Endothelial cell of umbilical vein (primary cell): ENCODE measurements around the gene VTI1A. TPM values are rescaled to one million over a fixed set of nuclear protein-coding genes. Genes with fewer than 3 reads are reported as not detected.

Experiments used
- BruUV-seq: library from RNA; stranded (reverse); fragments of 400-500 nt; replicated peaks from 2 replicates; lab custom pipeline; 2021; lab: Mats Ljungman, UMichigan
- CTCF ChIA-PET: fragments of 300-600, 350-600 bp; sonication (Branson Sonifier 250); formaldehyde crosslinking; loops from one replicate; lab custom pipeline; 2021; ENCODE audit warnings: antibody characterized with exemption, inconsistent platforms; lab: Charles Lee
- POLR2A ChIA-PET: fragments of 300-600, 350-600 bp; sonication (Branson Sonifier 250); formaldehyde crosslinking; loops from one replicate; lab custom pipeline; 2021; ENCODE audit warnings: antibody characterized with exemption, inconsistent platforms; lab: Charles Lee
- DNase-seq: peaks from one replicate; pipeline ENCODE4 v3.0.0-alpha.2; 2011; ENCODE audit warnings: low read depth, low spot score
- FAIRE-seq: peaks from 2 replicates; lab custom pipeline; 2011; peaks lifted over from hg19 to GRCh38; lab: Jason Lieb, UNC
- H2AFZ ChIP-seq: 2 replicates; pipeline ENCODE4 v1.6.0; 2012; ENCODE audit warnings: low read depth, low read length, control low read depth, inconsistent platforms
- H3K27ac ChIP-seq: 2 replicates; pipeline ENCODE4 v1.5.1; 2011; ENCODE audit warnings: low read depth, mild to moderate bottlenecking, control low read depth, low read length, moderate library complexity; ENCODE audit not compliant: insufficient read depth
- H3K27me3 ChIP-seq, 2 experiments: 2 replicates each; pipeline versions ENCODE4 v1.6.0 to v1.6.1; 2011; ENCODE audit warnings: low read length in 2 of 2, mixed read lengths in 1 of 2; ENCODE audit not compliant: control insufficient read depth in 2 of 2, insufficient read depth in 2 of 2
- H3K36me3 ChIP-seq, 2 experiments: 2 replicates in 1 of 2; 3 replicates in 1 of 2; pipeline ENCODE4 v1.5.1; 2011; ENCODE audit warnings: low read length in 2 of 2, mild to moderate bottlenecking in 1 of 2, moderate library complexity in 1 of 2; ENCODE audit not compliant: control insufficient read depth in 2 of 2, insufficient read depth in 2 of 2; ENCODE audit errors: extremely low read depth in 1 of 2
- H3K4me1 ChIP-seq: 3 replicates; pipeline ENCODE4 v1.5.1; 2011; ENCODE audit warnings: mild to moderate bottlenecking, low read length; ENCODE audit not compliant: control insufficient read depth, insufficient read depth; ENCODE audit errors: extremely low read depth
- H3K4me2 ChIP-seq: 2 replicates; pipeline ENCODE4 v1.6.1; 2011; ENCODE audit warnings: low read length, control low read depth, mixed read lengths; ENCODE audit not compliant: insufficient read depth
- H3K4me3 ChIP-seq, 3 experiments: fragments of 200-600 bp in 1 of 3; sonication (generic), shearing (Covaris generic) in 1 of 3; replicated peaks in 1 of 3; 2 replicates each; pipeline ENCODE4 v1.5.1; 2011 to 2016; ENCODE audit warnings: control low read depth in 3 of 3, low read length in 3 of 3, mild to moderate bottlenecking in 2 of 3, inconsistent platforms in 1 of 3, low read depth in 1 of 3, moderate library complexity in 1 of 3; ENCODE audit not compliant: insufficient read depth in 1 of 3
- H3K79me2 ChIP-seq: 2 replicates; pipeline ENCODE4 v1.6.0; 2012; ENCODE audit warnings: low read length, inconsistent platforms; ENCODE audit not compliant: control insufficient read depth, insufficient read depth
- H3K9ac ChIP-seq: replicated peaks from 2 replicates; pipeline ENCODE3; 2011; ENCODE audit warnings: low read length, control low read depth; ENCODE audit not compliant: insufficient read depth; ENCODE audit errors: extremely low read depth
- H3K9me1 ChIP-seq: replicated peaks from 3 replicates; pipeline ENCODE4 v1.6.0; 2011; ENCODE audit warnings: mild to moderate bottlenecking, low read length; ENCODE audit not compliant: control insufficient read depth, insufficient read depth; ENCODE audit errors: extremely low read depth
- H3K9me3 ChIP-seq: replicated peaks from 2 replicates; pipeline ENCODE4 v1.5.1; 2012; ENCODE audit warnings: low read length, inconsistent platforms; ENCODE audit not compliant: control insufficient read depth, insufficient read depth
- H4K20me1 ChIP-seq: replicated peaks from 2 replicates; pipeline ENCODE3; 2011; ENCODE audit warnings: mild to moderate bottlenecking, low read length; ENCODE audit not compliant: control insufficient read depth, insufficient read depth; ENCODE audit errors: extremely low read depth
- GATA2 ChIP-seq: IDR thresholded peaks from 2 replicates; pipeline ENCODE4 v1.7.0; 2011; ENCODE audit warnings: low read depth, mild to moderate bottlenecking, moderate library complexity, mixed read lengths, low read length; ENCODE audit not compliant: insufficient read length, insufficient read depth
- MYC ChIP-seq: IDR thresholded peaks from one replicate; pipeline ENCODE4 v1.6.1; 2011; ENCODE audit warnings: mild to moderate bottlenecking, low read depth, low read length
- POLR2A ChIP-seq: IDR thresholded peaks from 2 replicates; pipeline ENCODE4 v1.6.1; 2012; ENCODE audit warnings: low read depth, mild to moderate bottlenecking, control low read depth, low read length
- POLR2AphosphoS5 ChIP-seq: IDR thresholded peaks from 2 replicates; pipeline ENCODE4 v1.6.1; 2012; ENCODE audit warnings: low read depth, mild to moderate bottlenecking, control low read depth, low read length, moderate library complexity; ENCODE audit not compliant: insufficient read depth
- dilution Hi-C: fragments of 300-500 bp; cut with MboI; formaldehyde crosslinking; loops from one replicate; pipeline ENCODE4 v1.15.0; 2019; ENCODE audit warnings: low sequenced_read_pairs; ENCODE audit not compliant: extremely low pct_ligation_motif_present
- intact Hi-C: fragments of 100-400 bp; cut with micrococcal nuclease; formaldehyde crosslinking; loops from one replicate; pipeline ENCODE4 v1.10.0; 2022
- polyA plus RNA-seq, 4 experiments: library from polyadenylated mRNA; depleted of rRNA in 3 of 4; stranded (reverse) in 3 of 4; unstranded in 1 of 4; fragments of >200 nt; gene quantifications; 2 replicates each; pipeline versions ENCODE4 v1.2.1 to v1.2.3, GENCODE V29; 2011 to 2012; ENCODE audit warnings: missing spikeins in 1 of 4
- total RNA-seq: library from RNA; stranded (reverse); gene quantifications from 2 replicates; pipeline ENCODE4 v1.2.3, GENCODE V29; 2021
- TF ChIP-seq, protein P1 (sequence below): IDR thresholded peaks from 2 replicates; pipeline ENCODE4 v1.6.1; 2011; ENCODE audit not compliant: insufficient read depth, insufficient read length
- TF ChIP-seq, protein P2 (sequence below), 2 donors: IDR thresholded peaks; 1 replicate in 1 of 2; 2 replicates in 1 of 2; pipeline ENCODE4 v1.5.1; 2011; ENCODE audit warnings: low read length in 2 of 2, mild to moderate bottlenecking in 2 of 2, moderate library complexity in 2 of 2, control low read depth in 1 of 2, inconsistent platforms in 1 of 2, low read depth in 1 of 2; ENCODE audit not compliant: insufficient read depth in 1 of 2; ENCODE audit errors: extremely low read depth in 1 of 2

The VTI1A gene
- total and polyA plus RNA-seq, 2 donors (not counting 3 experiments of a cell fraction or from before 2014, with no cell fraction given) = 10.8 to 35.6 TPM

DNA sequence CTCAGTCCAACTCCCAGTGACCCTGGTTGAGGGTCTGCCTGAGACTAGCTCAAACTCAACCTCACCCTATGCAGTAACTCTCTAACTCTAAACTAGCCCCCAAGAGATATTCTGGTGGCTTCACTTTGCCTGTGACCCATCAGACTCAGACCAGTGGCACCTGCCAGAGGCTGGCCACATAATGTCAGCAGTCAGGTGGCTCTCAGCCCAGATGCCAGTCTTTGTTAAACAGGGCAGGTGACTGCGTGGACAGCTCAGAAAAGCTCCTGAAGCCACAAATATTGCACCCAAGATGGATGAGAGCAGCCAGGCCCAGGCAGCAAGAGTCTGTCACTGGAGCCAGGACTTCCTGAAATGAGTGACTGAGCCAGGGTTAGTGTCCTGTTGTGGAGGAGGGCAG lies 373.3 kb downstream of the VTI1A start:
- H3K4me2 ChIP-seq = no peak overlapping the region
- H4K20me1 ChIP-seq = no peaks in the 10 kb centered on the region
- intact Hi-C loops = no loop called here
- H3K79me2 ChIP-seq = no peaks in the 10 kb centered on the region
- no peak overlapping the region for H3K9ac ChIP-seq
- no peak overlapping the region for H3K27ac ChIP-seq
- BruUV-seq = no TSS peak
- FAIRE-seq (no peak), DNase-seq (no peak)
- H3K9me1 ChIP-seq = no peaks in the 10 kb centered on the region
- no peak overlapping the region for H3K4me3 ChIP-seq
- TF ChIP-seq POLR2A = no peak
- TF ChIP-seq, protein P1, sequence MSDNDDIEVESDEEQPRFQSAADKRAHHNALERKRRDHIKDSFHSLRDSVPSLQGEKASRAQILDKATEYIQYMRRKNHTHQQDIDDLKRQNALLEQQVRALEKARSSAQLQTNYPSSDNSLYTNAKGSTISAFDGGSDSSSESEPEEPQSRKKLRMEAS = no peak
- TF ChIP-seq MYC = no peak
- no peak for TF ChIP-seq GATA2
- TF ChIP-seq, protein P2, sequence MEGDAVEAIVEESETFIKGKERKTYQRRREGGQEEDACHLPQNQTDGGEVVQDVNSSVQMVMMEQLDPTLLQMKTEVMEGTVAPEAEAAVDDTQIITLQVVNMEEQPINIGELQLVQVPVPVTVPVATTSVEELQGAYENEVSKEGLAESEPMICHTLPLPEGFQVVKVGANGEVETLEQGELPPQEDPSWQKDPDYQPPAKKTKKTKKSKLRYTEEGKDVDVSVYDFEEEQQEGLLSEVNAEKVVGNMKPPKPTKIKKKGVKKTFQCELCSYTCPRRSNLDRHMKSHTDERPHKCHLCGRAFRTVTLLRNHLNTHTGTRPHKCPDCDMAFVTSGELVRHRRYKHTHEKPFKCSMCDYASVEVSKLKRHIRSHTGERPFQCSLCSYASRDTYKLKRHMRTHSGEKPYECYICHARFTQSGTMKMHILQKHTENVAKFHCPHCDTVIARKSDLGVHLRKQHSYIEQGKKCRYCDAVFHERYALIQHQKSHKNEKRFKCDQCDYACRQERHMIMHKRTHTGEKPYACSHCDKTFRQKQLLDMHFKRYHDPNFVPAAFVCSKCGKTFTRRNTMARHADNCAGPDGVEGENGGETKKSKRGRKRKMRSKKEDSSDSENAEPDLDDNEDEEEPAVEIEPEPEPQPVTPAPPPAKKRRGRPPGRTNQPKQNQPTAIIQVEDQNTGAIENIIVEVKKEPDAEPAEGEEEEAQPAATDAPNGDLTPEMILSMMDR (IDR thresholded peaks at IDR 0.05; ENCODE audit: extremely low read depth in 1 of 2, insufficient read depth in 1 of 2, low read depth in 1 of 2, low read length in 2 of 2) = no peak
- dilution Hi-C loops = no loop called here
- H3K27me3 ChIP-seq = no peaks in the 10 kb centered on the region
- no peak overlapping the region for H2AFZ ChIP-seq
- POLR2A ChIA-PET = no interaction called here
- no peaks in the 10 kb centered on the region for H3K36me3 ChIP-seq
- CTCF ChIA-PET = no interaction called here
- no peaks in the 10 kb centered on the region for H3K9me3 ChIP-seq
- peaks cover 9% of the 10 kb centered on the region for H3K4me1 ChIP-seq

DNA sequence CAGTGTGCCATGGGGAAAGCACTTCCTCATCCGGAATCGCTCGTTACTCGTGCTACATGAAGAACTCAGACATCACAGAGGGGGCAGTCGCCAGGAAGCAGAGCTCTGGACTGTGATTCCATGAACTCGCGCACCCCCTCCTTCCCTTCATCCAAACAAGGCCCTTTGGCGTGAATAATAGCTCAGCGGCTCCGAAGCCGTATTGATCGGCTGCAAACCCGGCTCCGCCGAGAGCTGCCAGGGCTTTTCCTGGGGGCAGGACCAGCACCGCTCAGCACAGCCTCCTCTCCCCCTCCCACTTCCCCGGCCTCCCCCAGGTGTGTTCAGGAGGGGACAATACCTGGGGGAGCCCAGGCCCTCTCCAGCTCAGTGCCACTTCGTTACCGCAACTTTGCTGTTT lies 374.0 kb downstream of the VTI1A start:
- BruUV-seq = no TSS peak
- Histone ChIP-seq H3K36me3 (no peaks in the 10 kb centered on the region), H3K4me2 (no peak overlapping the region), H4K20me1 (no peaks in the 10 kb centered on the region), H3K27me3 (no peaks in the 10 kb centered on the region), H3K9me3 (no peaks in the 10 kb centered on the region), H2AFZ (no peak overlapping the region), H3K4me1 (peaks cover 1% of the 10 kb centered on the region), H3K79me2 (no peaks in the 10 kb centered on the region), H3K4me3 (no peak overlapping the region), H3K27ac (no peak overlapping the region), H3K9ac (no peak overlapping the region), H3K9me1 (no peaks in the 10 kb centered on the region)
- CTCF ChIA-PET = interaction anchor here (0.8 kb wide), 1 partner anchor 564 kb away, joined by 3 read pairs; no protein-coding TSS in a partner anchor
- no peak for FAIRE-seq
- intact Hi-C loops = no loop called here
- no peak for TF ChIP-seq POLR2AphosphoS5
- POLR2A ChIA-PET = no interaction called here
- dilution Hi-C loops = no loop called here
- no peak for DNase-seq
